COLO668 (cell line): ENCODE measurements around the gene CTDSP1.
A peak's percentile ranks its signal among the peaks of the same experiment; 100 is the strongest.

Source experiments
- DNase-seq: peaks from one replicate; lab custom pipeline; 2025; ENCODE audit not compliant: unreplicated experiment; lab: John Stamatoyannopoulos, UW

Gene CTDSP1

GRCh38 chr2:218399391-218400166, at the start of gene CTDSP1:
Gene CTDSP1, plus strand, starts transcription at chr2:218399868. Its CDS starts 223 bp downstream, at chr2:218400091.
- DNase-seq, result peak; percentile 98

GRCh38 chr2:218354045-218354444, 45.6 kb upstream of the CTDSP1 start:
- DNase-seq, result no peak

GRCh38 chr2:218354850-218355443, 44.7 kb upstream of the CTDSP1 start:
- no peak for DNase-seq

- DNase-seq, result no peak
Measured at GRCh38 chr2:218357236-218358177, 42.2 kb upstream of the CTDSP1 start.

- no peak for DNase-seq
Measured at GRCh38 chr2:218360453-218360852, 39.2 kb upstream of the CTDSP1 start.

GRCh38 chr2:218362606-218363005, 37.1 kb upstream of the CTDSP1 start:
- no peak for DNase-seq

GRCh38 chr2:218363736-218364135, 35.9 kb upstream of the CTDSP1 start:
- DNase-seq, result no peak

- no peak for DNase-seq
Measured at GRCh38 chr2:218364196-218364595, 35.5 kb upstream of the CTDSP1 start.

- DNase-seq, result no peak
Measured at GRCh38 chr2:218366621-218367414, 32.9 kb upstream of the CTDSP1 start.

- peak; percentile 31 for DNase-seq
Measured at GRCh38 chr2:218367415-218368149, 32.1 kb upstream of the CTDSP1 start.

- DNase-seq, result no peak
Measured at GRCh38 chr2:218368150-218368528, 31.5 kb upstream of the CTDSP1 start.

- DNase-seq, result peak; percentile 43
Measured at GRCh38 chr2:218368621-218369153, 31.0 kb upstream of the CTDSP1 start.

- peak; percentile 16 for DNase-seq
Measured at GRCh38 chr2:218369330-218369729, 30.3 kb upstream of the CTDSP1 start.

- DNase-seq, result no peak
Measured at GRCh38 chr2:218370410-218371063, 29.1 kb upstream of the CTDSP1 start.

- DNase-seq, result no peak
Measured at GRCh38 chr2:218371983-218372350, 27.7 kb upstream of the CTDSP1 start.

GRCh38 chr2:218374795-218375194, 24.9 kb upstream of the CTDSP1 start:
- no peak for DNase-seq

- DNase-seq, result no peak
Measured at GRCh38 chr2:218375212-218375611, 24.5 kb upstream of the CTDSP1 start.

GRCh38 chr2:218378053-218378452, 21.6 kb upstream of the CTDSP1 start:
- no peak for DNase-seq

GRCh38 chr2:218381916-218382366, 17.7 kb upstream of the CTDSP1 start, which contains the start of gene SLC11A1:
Gene SLC11A1, plus strand, starts transcription at chr2:218382273. Its CDS starts 96 bp downstream, at chr2:218382369.
- DNase-seq, result no peak
